Aorta (tissue), 5 donors: Measurements from ENCODE around the gene IFT27. TPM values are rescaled to one million over a fixed set of nuclear protein-coding genes. Genes with fewer than 3 reads are reported as not detected.

Experiments used
- ATAC-seq: fragments of 200-7000 bp; cut with Tn5 transposase; one replicate; pipeline ENCODE4 v1.9.1; 2022; ENCODE audit warnings: moderate library complexity; ENCODE audit not compliant: low FRiP score
- DNase-seq, 2 donors: peaks; one replicate each; pipeline ENCODE4 v3.0.0-alpha.2; 2020
- H3K27ac ChIP-seq, 2 donors: one replicate each; pipeline ENCODE4 v1.5.1; 2013; ENCODE audit warnings: low read length in 2 of 2, mild to moderate bottlenecking in 2 of 2, moderate library complexity in 2 of 2, control low read depth in 1 of 2, inconsistent platforms in 1 of 2, low read depth in 1 of 2
- H3K27me3 ChIP-seq, 2 donors: one replicate each; pipeline ENCODE4 v1.6.1; 2013; ENCODE audit warnings: control low read depth in 1 of 2, low read length in 1 of 2, mild to moderate bottlenecking in 1 of 2, moderate library complexity in 1 of 2; ENCODE audit not compliant: insufficient read depth in 2 of 2, control insufficient read depth in 1 of 2
- H3K36me3 ChIP-seq, 2 donors: one replicate each; pipeline ENCODE4 v1.6.1; 2013; ENCODE audit warnings: control low read depth in 1 of 2, low read length in 1 of 2, mild to moderate bottlenecking in 1 of 2; ENCODE audit not compliant: insufficient read depth in 2 of 2, control insufficient read depth in 1 of 2
- H3K4me1 ChIP-seq, 2 donors: one replicate each; pipeline ENCODE4 v1.6.1; 2013; ENCODE audit warnings: low read length in 2 of 2, control low read depth in 1 of 2, mild to moderate bottlenecking in 1 of 2, moderate library complexity in 1 of 2; ENCODE audit not compliant: insufficient read depth in 2 of 2, control insufficient read depth in 1 of 2
- H3K4me3 ChIP-seq, 2 donors: one replicate each; pipeline ENCODE4 v1.5.1; 2013; ENCODE audit warnings: low read length in 2 of 2, control low read depth in 1 of 2, mild to moderate bottlenecking in 1 of 2
- H3K9me3 ChIP-seq: one replicate; pipeline ENCODE4 v1.6.1; 2013; ENCODE audit warnings: mild to moderate bottlenecking, low read length; ENCODE audit not compliant: control insufficient read depth
- WGBS, 2 donors: extraction: QIAGEN DNeasy Blood & Tissue Kit; methylation state at CpG; one replicate each; pipeline ENCODE4 v1.1.7; 2013; 5-methylcytosine and 5-hydroxymethylcytosine counted together
- intact Hi-C, 2 donors: fragments of 100-400 bp; cut with DNase I; formaldehyde crosslinking; loops; one replicate each; pipeline versions ENCODE4 v1.14.2 to v1.15.0; 2022
- polyA plus RNA-seq, 2 donors: library from polyadenylated mRNA; stranded (reverse); fragments of 200-250 nt; gene quantifications; one replicate each; pipeline ENCODE4 v1.2.3, GENCODE V29; 2013
- total RNA-seq, 2 donors: library from RNA; stranded (reverse); fragmentation: NEBNext Ultra II Directional; extraction: Animal tissue kit (Norgen Biotek cat#: 25700); gene quantifications; one replicate each; pipeline ENCODE4 v1.2.1, GENCODE V29; 2021
- donor health status: healthy with polysubstance abuse.
- donor health status: Bipolar disorder and iron deficiency.
- donor health status: DM: no; HTN: no; CAD: no.
- donor health status: DM: no; HTN: no; CAD: no.
- donor health status: DM: yes; HTN: yes; CAD: no.

The IFT27 gene
- total and polyA plus RNA-seq, 4 donors, result 9.5 to 27.4 (median 19.7) TPM

- no peak overlapping the region for H3K4me3 ChIP-seq
- no peaks in the 10 kb centered on the region for H3K27me3 ChIP-seq
- intact Hi-C loops, result no loop called here
- no peak for ATAC-seq
- H3K36me3 ChIP-seq, result no peaks in the 10 kb centered on the region
- peaks cover 5% of the 10 kb centered on the region for H3K9me3 ChIP-seq
- no peak overlapping the region for H3K27ac ChIP-seq
- WGBS, 2 donors, result 66 to 67% methylated on average over 21 of the region's 21 CpGs
- H3K4me1 ChIP-seq, result no peaks in the 10 kb centered on the region
- no peak for DNase-seq
These were observed 32.1 kb downstream of the IFT27 start for GRCh38 chr22:36743591-36744412.

GRCh38 chr22:36743011-36743410, 32.9 kb downstream of the IFT27 start:
- H3K27ac ChIP-seq, result no peak overlapping the region
- no peaks in the 10 kb centered on the region for H3K27me3 ChIP-seq
- 66 to 68% methylated on average over 4 of the region's 4 CpGs for WGBS, 2 donors
- no peaks in the 10 kb centered on the region for H3K36me3 ChIP-seq
- no peak overlapping the region for H3K4me3 ChIP-seq
- intact Hi-C loops, result no loop called here
- ATAC-seq, result no peak
- H3K9me3 ChIP-seq, result peaks cover 6% of the 10 kb centered on the region
- H3K4me1 ChIP-seq, result no peaks in the 10 kb centered on the region
- no peak for DNase-seq

GRCh38 chr22:36741968-36742367, 34.0 kb downstream of the IFT27 start:
- no peak for DNase-seq
- H3K27me3 ChIP-seq, result no peaks in the 10 kb centered on the region

DNA sequence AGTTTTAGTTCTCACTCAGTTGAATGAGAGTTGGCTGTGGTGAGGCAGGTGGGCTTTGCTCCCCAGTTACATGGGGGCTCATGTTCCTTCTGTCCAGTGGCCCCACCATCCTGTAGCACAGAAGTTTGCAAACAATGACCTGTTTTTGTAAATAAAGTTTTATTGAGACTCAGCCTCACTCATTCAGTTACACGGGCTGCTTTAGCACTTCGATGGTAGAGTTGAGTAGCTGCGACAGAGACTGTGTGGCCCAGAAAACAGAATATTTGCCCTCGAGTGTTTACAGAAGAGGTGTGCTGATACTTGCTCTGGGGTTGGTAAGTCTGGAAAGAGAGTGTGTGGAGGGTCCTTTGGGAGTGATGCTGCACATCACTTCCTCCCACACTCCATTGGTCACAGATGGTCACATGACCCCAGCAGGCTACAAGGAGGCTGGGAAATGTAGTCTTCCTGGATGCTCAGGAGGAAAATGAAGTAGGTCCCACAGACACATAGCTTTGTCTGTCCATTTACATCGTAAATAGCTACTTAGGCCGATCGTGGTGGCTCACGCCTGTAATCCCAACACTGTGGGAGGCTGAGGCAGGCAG, 34.6 kb downstream of the IFT27 start:
- WGBS, 2 donors, result 78 to 82% methylated on average over 8 of the region's 8 CpGs
- ATAC-seq, result no peak
- Histone ChIP-seq H3K4me1 (no peaks in the 10 kb centered on the region), H3K27me3 (no peaks in the 10 kb centered on the region), H3K27ac (no peak overlapping the region), H3K4me3 (no peak overlapping the region), H3K36me3 (no peaks in the 10 kb centered on the region), H3K9me3 (peaks cover 6% of the 10 kb centered on the region)
- DNase-seq, result no peak
- intact Hi-C loops, result no loop called here

More at GRCh38 chr22:36741968-36742367, 34.0 kb downstream of the IFT27 start:
- Histone ChIP-seq H3K4me3 (no peak overlapping the region), H3K36me3 (no peaks in the 10 kb centered on the region), H3K4me1 (no peaks in the 10 kb centered on the region), H3K9me3 (peaks cover 6% of the 10 kb centered on the region), H3K27ac (no peak overlapping the region)
- intact Hi-C loops, result no loop called here
- 47 to 65% methylated on average over 6 of the region's 6 CpGs for WGBS, 2 donors
- ATAC-seq, result no peak

DNA sequence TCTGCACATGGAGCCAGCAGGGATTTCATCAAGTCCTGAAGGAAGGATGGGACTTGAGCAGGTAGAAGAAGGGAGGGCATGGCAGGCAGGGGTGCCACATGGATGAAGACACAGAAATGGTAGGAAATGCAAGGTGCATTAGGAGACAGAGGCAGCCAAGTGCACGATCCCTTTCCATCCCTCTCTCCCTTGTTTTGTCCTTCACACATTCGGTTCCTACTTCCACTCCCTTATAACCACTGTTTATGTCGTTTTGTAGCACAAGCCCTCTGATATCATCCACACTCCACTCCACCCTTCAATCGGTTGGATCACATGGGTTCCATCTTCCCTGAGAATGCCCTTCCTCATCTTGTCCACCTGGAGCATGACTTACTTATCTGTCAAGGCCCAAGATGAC, 35.2 kb downstream of the IFT27 start:
- no peaks in the 10 kb centered on the region for H3K27me3 ChIP-seq
- no peaks in the 10 kb centered on the region for H3K36me3 ChIP-seq
- H3K9me3 ChIP-seq, result peaks cover 6% of the 10 kb centered on the region
- WGBS, 2 donors, result 65 to 77% methylated on average over 4 of the region's 4 CpGs
- H3K4me3 ChIP-seq, result no peak overlapping the region
- DNase-seq, result no peak
- H3K27ac ChIP-seq, result no peak overlapping the region
- H3K4me1 ChIP-seq, result no peaks in the 10 kb centered on the region
- ATAC-seq, result no peak
- intact Hi-C loops, result no loop called here

DNA sequence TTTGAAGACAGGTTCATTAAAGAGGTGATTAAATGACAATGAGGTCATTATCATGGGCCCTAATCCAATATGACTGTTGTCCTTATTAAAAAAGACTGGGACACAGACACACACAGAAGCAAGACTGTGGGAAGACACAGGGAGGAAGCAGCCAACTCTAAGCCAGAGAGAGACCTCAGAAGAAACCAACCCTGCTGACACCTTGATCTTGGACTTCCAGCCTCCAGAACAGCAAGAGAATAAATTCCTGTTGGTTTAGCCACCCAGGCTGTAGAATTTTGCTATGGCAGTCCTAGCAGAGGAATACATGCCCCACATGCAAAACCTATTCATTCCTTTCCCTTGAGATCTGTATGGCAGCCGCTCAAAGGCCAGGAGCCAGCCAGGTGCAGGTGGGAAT, 36.7 kb downstream of the IFT27 start:
- Histone ChIP-seq H3K36me3 (no peaks in the 10 kb centered on the region), H3K4me1 (no peaks in the 10 kb centered on the region), H3K9me3 (peaks cover 6% of the 10 kb centered on the region), H3K27me3 (no peaks in the 10 kb centered on the region), H3K27ac (no peak overlapping the region), H3K4me3 (no peak overlapping the region)
- DNase-seq (no peak), ATAC-seq (no peak)
- 76 to 79% methylated on average over 1 of the region's 1 CpG for WGBS, 2 donors
- intact Hi-C loops, result no loop called here

- H3K4me3 ChIP-seq, result no peak overlapping the region
- H3K27me3 ChIP-seq, result no peaks in the 10 kb centered on the region
- intact Hi-C loops, result no loop called here
- H3K27ac ChIP-seq, result no peak overlapping the region
- ATAC-seq (no peak), DNase-seq (no peak)
- H3K36me3 ChIP-seq, result no peaks in the 10 kb centered on the region
- no peaks in the 10 kb centered on the region for H3K4me1 ChIP-seq
- peaks cover 6% of the 10 kb centered on the region for H3K9me3 ChIP-seq
- 78 to 83% methylated on average over 6 of the region's 6 CpGs for WGBS, 2 donors
These were observed 37.4 kb downstream of the IFT27 start for GRCh38 chr22:36738416-36739020.

DNA sequence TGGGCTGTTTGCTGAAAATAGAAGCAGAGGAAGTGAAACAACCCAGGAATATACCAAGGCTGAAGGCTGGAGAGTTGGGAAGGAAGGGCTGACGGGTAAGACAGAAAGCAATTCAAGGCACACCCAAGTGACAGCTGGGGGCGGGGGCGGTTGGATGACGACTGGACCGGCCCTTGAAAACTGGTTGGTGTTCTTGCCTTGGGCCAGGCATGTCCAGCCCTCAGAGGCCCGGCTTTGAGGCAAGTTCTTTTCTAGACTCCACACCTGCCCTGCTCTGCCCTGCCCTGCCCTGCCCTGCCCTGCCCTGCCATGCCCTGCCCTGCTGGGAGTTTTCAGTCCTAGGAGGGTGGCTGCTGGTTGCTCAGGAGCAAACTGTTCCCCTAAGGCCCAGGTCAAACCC, 38.1 kb downstream of the IFT27 start:
- Histone ChIP-seq H3K27me3 (no peaks in the 10 kb centered on the region), H3K4me3 (no peak overlapping the region), H3K9me3 (peaks cover 6% of the 10 kb centered on the region), H3K36me3 (no peaks in the 10 kb centered on the region), H3K4me1 (no peaks in the 10 kb centered on the region), H3K27ac (no peak overlapping the region)
- ATAC-seq (no peak), DNase-seq (peak in 1 of 2 donors; percentile 73)
- intact Hi-C loops, result no loop called here
- 43 to 49% methylated on average over 6 of the region's 6 CpGs for WGBS, 2 donors
